Activated CD8-positive, alpha-beta memory T cell treated with anti-CD3 and anti-CD28 coated beads for 1 hour (primary cell): ENCODE data around the gene DCAF11.

Experiments used
- DNase-seq, 2 donors: peaks; one replicate each; pipeline ENCODE4 v3.0.0-alpha.2; 2020; ENCODE audit warnings: low read depth in 1 of 2; ENCODE audit errors: extremely low read depth in 1 of 2

The DCAF11 gene

DNA sequence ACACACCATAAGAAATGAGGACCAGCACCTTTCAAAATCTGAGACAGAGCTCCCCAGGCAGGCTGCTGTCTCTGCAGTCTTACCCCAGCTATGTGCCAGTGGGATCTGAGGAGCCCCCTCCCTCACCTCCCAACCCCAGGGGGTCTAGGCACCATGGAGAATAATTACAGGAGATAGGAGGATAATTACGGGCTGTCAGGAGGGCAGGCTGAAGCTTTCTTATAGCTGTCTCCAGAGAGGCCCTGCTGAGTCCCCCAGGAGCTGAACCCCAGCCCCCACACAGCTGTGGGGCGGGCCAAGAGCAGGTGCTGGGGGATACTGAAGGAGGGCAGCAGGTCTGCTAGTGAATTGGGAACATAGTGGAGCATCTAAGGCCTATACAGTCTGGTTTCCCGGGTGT lies 36.4 kb upstream of the DCAF11 start:
- DNase-seq, result no peak

DNA sequence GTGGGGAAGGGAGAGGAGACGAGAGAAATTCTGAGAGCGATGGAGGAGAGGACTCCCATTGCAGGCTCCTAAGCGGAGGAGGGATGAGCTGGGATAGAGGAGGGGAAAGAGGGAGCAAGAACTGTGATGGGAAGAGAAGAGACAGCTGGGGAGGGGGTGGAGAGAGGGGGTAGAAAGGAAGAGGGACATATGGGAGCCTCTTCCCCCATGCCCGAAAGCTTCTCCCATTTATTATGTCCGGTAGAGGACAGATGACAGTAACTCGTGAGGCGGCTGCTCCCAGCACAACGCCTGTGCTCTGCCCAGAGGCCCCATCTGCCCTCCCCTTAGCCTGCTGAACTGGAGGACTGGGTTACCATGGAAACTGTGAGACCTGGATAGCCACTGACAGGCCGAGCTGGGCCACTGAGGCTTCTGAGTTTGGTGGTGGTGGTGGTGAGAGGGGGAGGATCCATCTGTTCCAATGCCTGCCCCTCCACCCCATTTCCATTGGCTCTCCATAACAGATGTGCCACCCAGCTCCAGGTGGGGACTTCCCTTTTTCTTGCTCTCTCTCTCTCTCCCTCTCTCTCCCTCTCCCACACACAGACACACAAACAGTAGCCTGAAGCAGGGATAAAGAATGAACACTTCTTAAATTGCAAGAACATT lies 35.0 kb upstream of the DCAF11 start:
- DNase-seq, result no peak

DNA sequence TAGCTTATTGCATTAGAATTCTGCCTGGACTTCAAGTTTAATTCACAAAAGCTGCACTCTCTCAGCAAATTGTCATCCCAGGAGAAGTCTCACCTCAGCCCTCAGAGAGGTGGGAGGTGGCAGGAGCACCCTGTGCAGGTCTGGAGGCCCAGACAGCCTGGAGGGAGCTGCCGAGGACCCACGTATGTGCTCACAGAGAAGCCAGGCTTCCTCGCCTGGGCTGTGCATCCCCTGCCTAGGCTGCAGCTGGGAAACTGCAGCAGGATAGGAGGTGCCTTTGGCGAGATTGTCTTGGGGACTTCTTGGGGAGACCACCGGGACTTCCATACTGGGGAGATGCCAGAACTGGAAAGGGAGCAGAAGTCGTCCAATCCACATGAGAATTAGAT lies 34.4 kb upstream of the DCAF11 start:
- no peak for DNase-seq

DNA sequence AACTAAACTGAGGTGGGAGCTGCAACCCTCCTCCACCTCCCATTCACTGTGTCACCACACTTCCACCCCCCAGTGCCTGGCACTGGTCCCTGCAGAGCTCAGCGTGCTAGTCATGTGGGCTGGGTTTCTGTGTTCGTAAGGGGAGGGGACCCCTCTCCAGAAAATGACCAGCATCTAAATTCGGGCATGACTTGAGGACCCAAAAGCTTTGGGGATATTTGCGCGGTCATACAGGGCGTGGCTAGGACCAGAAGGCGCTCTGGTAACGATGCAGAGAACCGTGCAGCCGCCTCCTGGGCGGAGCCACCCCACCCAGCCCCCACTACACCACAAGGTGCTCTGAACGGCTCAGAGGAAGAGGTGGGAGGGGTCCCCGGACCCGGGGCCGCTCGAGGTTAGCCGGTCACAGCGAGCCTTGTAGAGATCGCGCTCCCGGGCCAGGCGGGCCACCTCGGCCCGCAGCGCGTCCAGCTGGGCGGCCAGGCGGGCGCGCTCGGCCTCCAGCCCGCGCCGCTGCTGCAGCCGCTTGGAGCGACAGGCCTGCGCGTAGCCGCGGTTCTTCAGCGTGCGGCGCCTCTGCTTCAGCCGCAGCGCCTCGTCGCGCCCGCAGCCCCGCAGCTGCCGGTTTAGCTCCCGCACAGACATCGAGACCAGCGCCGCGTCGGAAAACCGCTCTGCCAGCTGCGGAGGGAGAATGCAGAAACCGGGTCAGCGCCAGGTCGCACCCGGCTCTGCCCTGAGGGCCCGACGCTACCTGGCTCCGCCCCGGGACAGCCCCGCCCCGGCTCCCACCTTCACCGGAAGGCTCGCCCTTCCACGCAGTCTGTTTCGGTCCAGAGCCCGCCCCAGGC lies 33.5 kb upstream of the DCAF11 start:
- peak in 1 of 2 donors; percentile 51 for DNase-seq

DNA sequence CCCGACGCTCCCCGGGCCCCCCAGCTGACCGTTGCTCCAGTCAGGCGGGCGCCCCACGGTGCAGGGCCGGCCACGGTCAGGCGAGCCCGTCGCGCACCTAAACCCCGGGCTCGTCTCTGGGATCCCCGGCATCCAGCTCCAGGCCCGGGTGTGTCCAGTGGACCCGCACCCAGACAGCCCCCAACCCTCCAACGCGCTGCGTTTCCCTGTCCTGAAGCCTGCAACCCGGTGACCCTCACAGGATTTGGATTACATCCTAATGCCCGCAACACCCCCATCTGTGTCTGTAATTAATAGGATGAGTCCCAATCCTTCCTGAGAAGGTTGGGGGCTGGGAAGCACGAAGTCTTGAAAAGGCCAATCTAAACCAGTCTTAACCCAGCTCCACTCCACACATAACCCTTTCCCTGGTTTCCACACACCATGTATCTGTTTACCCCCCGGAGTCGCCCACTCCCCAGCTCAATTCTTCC lies 32.8 kb upstream of the DCAF11 start:
- DNase-seq, result no peak

DNA sequence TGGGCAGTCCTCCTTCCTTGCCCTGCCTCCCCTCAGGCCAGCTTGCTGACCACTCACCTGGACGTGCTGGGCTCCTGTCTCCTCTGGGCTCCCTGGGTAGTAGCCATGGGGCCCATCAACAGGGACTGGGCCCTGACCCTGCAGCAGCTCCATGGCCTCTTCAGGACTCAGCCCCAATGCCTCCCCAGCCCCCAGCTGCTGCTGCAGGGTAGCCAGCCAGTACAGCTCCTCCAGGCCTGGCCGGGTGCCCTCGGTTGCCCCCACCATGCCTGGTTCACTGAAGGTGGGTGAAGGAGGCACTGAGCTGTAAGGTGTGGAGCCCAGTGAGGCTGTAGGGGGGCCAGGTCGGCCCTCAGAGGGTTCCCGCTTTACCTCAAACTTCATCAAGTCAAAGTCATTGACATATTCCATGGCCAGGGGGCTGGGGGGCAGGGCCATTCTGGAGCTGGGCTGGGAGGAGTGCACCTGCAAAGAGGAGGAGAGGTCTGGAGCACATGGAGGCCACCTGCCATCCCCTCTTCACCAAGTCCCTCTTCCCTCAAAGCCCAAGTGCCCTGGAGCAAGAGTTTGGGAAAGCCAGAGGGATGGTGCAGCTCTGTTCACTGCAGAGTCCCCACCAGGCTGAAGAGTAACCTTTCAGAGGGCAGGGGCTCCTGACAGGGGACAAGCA lies 32.0 kb upstream of the DCAF11 start:
- no peak for DNase-seq

DNA sequence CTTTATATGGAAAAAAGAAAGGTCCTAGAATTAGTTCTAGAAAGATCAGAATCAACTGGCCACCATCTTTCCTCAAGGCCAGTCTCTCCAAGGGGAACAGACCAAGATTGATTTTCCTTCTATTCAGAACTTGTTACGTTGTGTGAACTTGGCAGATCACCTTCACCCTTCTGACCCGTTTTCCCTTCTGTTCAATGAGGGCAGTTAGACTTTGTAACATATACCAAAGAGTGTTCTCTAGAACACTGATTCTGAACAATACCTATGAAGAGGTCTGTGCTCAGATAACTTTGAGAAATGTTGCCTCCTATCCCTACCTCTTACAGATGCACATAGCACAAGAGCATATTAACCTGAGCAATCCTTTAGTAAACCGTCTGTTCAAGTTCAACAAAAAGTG lies 31.1 kb upstream of the DCAF11 start:
- DNase-seq, result no peak

DNA sequence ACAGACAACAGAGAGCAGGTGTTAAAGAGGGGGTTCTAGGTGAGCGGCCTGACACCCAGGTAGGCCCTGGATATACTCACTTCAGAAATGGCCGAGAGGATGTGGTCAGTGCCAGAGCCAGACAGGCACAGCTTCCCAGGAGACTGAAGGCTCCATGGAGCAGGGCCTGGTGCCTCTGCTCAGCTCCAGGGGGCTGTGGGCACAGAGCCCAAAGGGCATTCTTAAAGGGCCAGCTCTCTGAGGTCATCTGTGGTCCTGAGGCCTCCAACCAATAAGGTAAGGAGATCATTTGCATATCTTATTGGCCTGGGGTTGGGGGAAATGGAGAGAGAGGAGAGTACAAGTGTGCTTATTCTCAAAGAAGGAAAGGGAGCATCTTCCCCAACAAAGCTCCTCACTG lies 30.1 kb upstream of the DCAF11 start:
- no peak for DNase-seq

DNA sequence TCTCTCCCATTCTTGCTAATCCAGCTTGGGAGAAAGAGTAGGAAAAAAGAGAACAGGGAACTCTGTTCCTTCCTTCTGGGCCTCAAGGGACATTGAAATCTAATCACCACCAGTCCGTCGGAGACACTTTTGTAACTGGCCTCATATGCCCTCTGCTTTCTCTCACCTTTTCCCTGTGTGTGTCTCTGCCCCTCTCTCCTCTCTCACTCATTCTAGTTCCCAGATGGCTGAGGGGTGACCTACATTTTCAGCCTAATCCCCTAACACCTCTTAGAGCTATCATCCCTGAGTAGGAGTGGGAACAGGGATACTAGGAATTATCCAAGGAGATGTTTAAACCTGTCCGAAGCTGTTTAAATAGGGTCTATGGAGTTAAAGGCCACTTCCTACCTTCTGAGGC lies 29.4 kb upstream of the DCAF11 start:
- DNase-seq, result no peak

DNA sequence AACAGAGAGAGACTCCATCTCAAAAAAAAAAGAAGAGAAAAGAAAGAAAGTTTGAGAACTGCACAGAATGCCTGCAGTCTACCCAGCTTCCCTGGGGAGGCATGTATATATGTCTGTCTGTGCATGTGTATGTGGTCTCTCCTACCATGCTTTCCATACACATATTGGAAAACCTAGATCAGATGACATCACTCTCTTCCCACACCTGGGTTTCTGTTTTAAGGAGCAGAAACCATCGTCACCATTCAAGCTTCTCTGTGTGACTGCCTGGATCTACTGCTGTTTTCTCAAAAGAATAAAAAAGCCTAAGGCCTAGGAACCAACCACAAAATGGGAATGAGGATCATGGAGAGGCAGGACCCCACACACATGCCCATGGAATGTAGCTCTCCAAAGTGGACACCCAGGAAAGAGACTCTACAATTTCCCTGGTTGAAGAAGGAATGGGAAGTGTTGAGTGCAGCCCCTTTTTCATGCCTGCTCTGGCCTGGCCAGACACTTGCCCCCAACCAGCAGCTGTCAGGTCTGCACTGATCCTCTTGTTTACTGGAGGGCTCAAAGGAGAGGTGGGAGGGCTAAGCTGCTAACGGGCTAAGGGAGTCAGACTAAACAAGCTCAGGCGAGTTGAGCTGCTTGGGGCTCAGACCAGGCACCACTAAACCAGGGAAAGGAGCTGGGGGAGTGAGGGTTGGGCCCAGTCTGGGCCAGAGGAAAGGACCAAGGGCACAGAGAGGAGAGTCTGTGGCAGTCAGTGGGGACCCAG lies 28.2 kb upstream of the DCAF11 start:
- DNase-seq, result no peak

DNA sequence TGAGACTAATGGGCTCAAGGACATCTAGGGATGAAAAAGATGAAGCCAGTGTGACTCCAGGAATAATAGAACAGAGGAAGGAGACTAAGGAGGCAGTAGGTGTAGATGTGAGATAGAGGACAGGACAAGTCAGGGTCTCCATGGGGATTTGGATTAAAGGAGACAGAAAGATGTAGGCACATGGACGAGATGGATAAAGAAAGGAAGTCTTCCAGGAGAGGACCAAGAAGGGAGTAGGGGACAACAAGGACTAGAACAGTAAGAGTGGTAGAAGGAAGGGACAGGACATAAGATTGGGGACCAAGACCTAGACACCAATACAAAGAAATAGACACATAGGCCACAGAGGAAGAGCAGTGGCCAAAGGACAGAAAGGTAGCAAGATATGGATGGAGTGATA lies 27.6 kb upstream of the DCAF11 start:
- no peak for DNase-seq

DNA sequence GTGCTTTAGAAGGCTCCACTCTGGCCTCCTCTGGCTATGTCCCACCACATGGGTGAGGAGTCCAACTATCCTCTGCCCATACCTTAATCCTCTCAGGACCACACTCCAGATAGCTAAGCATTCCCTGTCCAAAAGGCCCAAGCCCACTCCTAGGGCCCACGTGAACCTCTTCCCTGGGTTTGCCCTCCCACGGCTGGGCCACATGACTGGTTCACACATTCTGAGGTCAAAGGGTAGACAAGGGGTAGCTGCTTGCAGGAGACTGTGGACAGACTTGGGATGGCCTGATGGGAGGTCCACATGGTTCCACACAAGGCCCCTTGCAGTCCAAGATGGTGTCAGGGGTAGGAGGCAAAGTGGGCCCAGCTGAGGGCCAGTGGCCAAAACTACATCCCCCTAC lies 26.5 kb upstream of the DCAF11 start:
- no peak for DNase-seq

DNA sequence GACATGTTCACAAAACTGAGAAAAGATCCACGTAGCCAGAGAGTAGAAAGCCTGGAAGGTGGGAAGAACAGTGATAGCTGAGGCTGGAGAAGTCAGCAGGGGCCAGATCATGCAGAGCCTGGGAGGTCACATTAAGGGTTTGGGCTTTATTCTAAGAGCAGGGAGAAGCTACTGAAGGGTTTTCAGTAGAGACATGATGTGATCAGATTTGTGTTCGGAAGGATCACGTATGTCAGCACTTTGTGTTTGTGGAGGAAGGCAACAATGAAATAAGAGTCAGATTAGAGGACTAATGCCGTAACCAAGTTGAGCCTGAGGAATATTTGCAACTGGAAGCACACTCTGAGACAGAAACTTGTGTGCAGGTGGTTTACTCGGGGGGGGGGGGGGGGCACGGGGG lies 24.7 kb upstream of the DCAF11 start:
- DNase-seq, result no peak

DNA sequence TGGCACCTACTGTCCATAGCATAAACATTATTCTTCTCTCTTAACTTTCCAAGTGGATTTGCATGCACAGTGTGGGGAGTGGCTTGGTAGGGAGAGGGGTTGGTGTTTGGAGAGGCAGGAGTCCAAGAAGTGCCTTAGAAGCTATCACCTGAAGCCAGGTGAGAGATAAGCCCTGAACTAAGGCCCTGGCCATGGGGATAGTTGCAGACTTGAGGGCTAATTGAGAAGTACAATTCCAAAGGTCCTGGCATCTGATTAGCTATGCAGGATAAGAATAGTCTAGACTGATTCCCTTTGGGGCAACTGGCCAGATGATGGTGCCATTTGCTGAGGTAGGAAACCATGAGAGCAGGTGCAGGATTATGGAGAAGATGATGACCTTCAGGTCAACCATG lies 22.5 kb upstream of the DCAF11 start:
- no peak for DNase-seq

DNA sequence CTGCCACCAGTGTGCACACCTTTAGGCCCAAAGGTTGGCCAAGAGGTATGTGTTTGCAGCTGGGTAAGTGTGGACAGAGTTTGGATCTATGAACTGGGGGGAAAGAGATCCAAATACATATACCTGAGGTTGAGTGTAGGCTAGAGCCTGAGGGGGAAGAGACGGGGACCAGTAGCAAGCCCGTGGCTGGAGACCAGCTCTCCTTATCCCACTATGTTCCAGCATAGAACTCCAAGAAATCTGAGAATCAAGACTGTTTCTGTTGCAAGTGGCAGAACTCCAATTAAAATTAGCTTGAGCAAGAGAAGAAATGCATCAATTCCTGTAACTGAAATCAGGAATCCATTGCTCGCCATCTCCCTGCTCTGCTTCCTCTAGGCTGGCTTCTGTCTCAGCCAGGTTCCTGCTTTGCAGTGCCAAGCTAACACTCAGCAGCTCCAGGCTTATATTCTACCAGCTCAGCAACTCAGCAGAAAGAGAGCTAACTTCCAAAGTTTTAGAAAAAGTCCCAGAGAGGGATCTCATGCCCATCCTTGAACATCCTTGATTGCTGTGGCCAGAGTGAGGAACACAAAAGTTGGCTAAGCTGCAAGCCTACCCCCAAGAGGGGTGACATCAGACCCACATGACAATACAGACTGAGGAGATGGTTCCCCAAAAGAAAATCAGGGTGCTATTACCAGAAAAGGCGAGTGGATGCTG lies 21.9 kb upstream of the DCAF11 start:
- DNase-seq, result no peak

DNA sequence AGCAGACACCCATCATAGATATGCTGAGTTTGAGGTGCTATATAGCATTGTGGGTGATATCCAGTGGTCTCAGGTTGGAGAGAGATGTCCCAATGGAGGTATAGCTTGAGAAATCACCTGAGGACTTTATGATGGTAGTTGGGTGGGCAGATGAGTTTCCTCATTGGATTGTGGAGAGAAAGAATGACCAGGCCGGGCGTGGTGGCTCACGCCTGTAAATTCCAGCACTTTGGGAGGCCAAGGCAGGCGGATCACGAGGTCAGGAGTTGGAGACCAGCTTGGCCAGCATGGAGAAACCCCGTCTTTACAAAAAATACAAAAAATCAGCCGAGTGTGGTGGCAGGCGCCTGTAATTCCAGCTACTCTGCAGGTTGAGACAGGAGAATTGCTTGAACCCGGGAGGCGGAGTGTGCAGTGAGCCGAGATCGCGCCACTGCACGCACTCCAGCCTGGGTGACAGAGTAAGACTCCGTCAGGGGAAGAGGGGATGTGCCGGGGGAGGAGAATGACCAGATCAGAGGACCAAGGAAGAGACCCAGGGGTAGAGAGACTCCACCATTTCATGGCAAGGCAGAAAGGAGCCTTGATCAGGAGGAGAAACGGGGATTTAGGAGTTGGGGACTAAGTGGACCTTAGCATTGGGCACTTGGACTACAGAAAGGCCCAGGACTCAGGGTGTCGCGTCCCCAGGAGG lies 21.2 kb upstream of the DCAF11 start:
- no peak for DNase-seq

DNA sequence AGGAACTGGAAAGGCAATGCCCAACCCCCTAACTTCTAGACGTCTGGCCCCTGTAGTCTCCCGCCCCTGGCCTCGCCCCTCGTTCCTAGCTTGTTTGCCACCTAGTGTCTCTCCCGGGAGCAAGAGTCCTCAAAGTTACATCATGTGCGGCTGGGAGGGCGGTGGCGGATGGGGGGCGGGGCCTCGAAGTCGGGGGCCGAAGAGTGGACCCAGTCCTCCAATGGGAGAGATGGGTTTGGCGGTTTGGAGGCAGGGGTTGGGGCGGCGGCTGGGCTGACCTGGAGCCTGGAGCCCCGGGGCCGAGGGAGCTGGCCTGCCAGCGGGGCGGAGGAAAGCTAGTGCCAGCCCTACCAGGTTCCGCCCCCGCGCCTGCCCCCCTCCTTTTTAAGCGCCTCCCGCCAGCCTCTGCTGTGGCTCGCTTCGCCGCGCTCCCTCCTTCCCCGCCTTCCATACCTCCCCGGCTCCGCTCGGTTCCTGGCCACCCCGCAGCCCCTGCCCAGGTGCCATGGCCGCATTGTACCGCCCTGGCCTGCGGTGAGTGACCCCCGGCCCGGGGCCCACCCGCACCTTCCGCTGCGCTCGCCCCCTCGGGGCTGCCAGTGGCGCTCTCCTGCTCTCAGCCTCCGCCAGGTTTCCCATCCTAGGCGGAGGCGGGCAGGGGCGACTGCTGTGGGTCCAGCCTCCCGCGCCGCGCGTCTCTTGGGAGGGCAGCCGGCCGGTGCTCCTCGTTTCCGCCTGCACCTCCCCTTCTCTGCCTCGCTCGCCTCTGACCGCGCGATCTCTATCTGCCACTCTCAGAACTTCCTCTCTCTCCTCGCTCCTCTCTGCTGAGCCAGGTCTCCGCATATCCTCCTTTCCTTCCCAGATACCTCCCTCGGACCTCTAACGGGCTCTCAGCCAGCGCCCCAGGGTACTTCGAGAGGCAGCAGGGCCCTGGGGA lies 20.4 kb upstream of the DCAF11 start, which contains the start of gene PCK2:
PCK2 (plus strand) TSS at position 411 of the 940 bp plus-strand sequence; CDS start at position 506, 95 bp downstream.
- DNase-seq, result peak in 1 of 2 donors; percentile 63

DNA sequence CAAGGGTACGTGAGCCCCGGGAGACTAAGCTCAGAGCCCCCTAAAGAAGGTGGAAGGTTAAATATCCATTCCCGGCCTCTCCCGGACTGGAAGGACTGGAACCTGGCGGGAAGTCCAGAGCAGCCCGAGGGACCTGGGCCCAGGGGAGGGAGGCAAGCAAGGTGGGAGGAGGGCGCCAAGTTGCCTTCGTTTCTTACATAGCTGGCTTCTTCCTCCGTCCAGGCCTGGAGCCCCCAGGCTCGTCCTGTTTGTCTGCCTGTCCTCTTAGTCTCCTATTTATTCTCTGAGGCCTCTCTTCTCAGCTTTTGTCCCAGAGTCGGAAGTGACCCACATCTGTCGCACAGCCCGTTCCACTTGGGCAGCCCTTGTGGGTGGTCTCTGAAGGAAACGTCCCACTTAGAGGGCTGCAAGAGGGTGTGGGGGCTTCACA lies 19.7 kb upstream of the DCAF11 start:
- DNase-seq, result no peak
